GM19395 (cell line): ENCODE results near the gene RASA3.
"Not testable (repeated sequence)": the region's sequence is repeated elsewhere in the genome, so short reads cannot be mapped to it uniquely, and the experiment has no call there.

Experiments
- ATAC-seq: cut with Tn5 transposase; IDR thresholded peaks from one replicate; pipeline ENCODE4 v1.9.1; 2021; ENCODE audit warnings: mild to moderate bottlenecking, moderate library complexity; ENCODE audit not compliant: unreplicated experiment

Gene RASA3

DNA sequence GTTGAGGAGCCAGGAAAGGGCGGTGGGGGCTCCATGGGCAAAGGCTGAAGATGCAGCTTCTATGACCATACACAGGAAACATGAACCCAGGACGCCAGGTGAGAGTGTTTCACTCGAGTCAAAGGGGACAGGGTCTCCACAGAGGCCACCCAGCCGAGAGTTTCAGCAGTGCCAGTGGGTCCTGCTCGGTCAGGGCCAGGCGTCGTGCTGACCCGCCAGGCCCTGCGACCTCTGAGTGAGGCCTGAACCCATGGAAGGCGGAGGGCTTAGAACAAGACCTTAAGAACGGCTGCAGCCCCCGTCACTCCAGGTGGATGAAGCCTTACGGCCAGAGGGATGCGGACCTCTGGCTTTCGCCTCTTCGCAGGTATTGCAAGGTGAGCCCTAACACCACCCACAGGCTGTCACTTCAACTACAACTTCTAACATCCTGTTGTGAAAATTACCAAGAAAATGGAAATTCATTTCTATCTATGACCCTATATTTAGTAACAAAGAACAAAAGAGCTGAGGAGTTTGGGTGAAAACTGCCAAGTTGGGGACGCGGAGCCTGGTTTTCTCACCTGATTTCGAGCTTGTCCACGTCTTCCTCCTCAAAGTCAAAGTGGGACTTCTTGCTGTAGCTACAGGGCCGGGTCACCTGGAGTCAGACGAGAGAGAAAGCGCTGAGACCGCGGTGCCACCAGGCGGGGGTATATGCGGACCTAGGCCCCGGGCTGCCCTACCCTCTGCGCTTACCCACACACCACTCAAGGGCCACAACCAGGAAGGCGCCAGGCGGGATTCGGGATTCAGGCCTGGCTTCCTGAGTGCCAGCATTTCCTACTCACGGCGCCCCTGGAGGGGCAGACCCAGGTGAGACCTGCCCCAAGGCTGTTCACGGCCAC lies 108.5 kb downstream of the RASA3 start:
- ATAC-seq = no peak

DNA sequence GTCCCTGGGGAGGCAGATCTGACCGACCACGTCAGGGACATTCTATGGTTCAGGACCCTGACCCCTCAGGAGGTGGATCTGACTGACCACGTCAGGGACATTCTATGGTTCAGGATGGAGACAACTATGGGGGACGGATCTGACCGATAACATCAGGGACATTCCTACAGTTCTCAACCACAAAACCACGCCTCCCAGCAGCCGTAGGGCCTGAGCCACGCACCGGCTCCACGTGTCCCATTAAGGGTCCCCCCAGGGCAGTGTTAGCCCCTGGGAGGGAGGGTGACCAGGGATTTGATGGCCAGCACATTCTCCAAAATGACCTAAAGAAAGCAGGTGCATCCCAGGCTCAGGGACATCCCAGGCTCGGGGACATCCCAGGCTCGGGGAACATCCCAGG lies 109.5 kb downstream of the RASA3 start:
- ATAC-seq = no peak

DNA sequence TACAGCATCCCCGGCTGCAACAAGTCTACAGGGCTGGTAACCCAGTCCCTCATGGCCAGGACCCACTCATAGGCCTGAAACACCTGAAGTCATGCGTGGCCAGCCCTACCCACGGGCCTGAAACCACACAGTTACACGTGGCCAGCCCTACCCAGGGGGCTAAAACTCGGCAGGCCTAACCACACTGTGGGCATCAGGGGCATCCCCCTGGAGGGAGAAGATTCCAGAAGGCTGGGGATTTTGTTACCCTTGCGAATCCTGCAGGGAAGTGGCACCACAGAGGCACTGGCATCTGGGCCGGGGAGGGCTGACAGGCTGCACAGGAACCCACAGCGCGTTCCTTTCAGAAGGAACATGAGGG lies 110.1 kb downstream of the RASA3 start:
- ATAC-seq = no peak

DNA sequence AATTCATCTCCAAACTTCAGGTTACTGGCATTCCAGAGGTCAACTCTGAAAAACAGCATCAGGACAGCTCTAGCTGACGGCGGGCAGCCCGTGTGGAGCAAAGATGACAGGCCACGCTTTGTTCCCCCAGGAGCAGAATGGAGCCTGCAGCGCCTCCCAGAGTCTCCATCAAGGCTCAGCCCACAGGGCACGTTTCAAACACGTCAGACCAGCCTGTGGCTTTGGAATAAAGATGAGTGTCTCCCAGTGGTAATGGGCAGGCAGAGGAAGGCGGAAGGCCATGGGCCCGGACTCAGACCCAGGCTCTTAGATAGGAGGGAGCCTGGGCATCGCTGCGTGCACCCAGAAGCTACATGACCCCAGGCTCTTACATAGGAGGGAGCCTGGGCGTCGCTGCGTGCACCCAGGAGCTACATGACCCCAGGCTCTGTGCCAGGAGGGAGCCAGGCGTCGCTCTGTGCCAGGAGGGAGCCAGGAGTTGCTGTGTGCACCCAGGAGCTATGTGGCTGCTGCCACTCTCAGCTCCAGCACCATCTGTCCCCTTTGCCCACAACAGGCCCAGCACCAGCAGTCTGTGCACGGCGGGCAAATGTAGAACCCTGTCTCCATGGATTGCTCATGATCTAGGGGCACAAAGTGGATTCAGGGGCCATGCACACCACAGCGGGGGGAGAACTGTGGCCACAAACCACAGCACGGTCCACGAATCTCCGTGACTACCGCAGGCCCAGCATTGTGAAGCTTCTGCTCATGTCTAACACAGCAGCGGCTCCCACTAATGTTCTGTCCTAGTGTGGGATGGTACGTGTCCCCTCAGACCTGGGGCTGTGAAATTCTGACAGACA lies 110.7 kb downstream of the RASA3 start:
- ATAC-seq = no peak

DNA sequence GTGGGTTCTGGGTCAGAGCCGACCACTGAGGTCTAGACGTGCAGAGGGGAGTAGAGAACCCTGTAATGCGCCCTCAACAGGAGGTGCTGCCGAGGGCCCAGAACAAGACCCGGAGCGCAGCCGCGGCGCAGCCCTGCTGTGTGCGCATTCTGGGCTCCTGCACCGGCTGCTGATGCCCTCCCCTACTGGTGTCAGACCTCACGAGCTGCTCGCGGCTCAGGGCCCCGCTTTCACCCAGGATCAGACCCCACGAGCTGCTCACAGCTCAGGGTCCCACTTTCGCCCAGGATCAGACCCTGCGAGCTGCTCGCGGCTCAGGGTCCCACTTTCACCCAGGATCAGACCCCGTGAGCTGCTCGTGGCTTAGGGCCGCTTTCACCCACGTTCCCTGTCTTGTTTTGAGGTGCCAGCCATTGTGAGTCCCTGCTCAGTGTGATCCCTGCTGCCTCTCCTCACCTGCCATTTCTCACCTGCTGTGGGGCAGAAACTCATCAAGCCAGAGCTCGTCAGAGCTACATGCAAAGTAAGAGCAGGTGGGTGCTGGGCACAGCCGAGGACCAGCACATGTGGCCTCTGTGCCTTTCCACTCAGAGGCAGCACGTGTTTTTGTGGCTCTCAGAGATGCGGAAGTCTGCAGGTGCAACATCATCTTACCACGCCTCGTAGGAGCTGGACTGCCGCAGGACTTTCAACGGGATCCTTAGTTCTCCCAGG lies 111.5 kb downstream of the RASA3 start:
- no peak for ATAC-seq

DNA sequence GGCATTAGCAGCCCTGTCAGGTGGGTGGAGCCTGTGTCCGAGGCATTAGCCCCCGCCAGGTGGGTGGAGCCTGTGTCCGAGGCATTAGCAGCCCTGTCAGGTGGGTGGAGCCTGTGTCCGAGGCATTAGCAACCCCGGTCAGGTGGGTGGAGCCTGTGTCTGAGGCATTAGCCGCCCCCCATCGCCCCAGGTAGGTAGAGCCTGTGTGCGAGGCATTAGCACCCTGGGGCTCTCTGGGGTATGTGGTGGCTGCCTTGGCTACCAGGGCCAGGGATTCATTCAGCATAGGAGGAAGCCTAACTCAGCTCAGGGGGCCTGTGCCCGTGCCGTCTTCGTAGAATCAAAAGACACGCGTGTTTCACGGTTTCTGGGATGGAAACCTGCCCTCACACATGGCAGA lies 112.3 kb downstream of the RASA3 start:
- ATAC-seq = not testable (repeated sequence)

DNA sequence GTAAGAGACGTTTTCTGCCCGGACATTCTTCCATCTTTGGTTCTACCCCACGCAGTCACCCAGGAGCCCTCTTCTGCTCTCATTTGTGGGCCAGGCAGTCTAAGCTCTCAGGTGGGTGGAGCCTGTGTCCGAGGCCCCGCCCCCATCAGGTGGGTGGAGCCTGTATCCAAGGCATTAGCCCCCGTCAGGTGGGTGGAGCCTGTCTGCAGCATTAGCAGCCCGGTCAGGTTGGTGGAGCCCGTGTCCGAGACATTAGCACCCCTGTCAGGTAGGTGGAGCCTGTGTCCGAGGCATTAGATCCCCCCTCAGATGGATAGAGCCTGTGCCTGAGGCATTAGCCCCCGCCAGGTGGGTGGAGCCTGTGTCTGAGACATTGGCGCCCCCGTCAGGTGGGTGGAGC lies 113.1 kb downstream of the RASA3 start:
- ATAC-seq = no peak

DNA sequence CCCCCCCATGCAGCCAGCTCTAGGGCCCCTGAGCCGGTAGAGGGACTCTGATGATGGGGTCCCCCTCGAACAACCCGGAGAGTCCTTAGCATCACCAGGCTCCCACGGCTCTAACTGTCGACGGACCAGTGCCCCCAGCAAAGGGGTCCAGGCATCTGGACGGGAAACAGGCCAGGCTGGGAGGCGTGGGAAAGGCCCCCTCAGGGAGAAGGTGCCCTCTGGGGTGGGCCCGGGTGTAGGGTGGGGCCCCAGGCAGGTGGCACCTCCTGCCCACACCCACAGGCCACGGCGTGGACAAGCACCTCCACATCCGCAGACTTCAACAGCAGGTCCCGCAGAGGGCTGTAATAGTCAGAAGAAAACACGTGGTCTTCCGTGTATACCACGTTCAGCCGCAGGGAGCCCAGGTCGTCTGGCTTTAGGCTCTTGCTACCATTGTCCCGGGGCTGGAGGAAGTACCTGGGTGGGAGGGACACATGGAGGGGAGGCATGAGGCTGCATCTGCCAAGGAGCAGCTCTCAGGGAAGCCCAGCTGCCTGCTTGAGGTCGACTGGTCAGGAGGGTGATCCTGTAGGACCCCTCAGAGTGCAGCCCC lies 113.9 kb downstream of the RASA3 start:
- no peak for ATAC-seq

DNA sequence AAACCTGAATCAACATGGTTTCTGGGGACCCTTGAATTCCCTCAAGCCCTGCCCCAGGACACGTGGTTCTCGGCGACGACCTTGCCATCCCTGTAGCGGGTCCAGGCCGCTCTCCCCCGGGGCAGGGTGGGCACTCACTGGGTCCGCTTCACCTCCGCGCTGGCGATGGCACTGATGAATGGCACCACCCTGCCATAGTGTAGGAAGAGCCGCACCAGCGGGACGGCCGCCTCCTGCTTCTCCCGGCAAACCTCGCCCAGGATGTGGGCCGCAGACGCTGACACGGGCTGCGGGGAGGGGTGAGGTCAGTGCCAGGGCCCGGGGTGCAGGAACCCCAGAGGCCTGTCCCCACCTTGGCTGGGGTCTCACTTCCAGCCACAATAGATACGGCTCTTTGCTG lies 114.5 kb downstream of the RASA3 start:
- no peak for ATAC-seq

DNA sequence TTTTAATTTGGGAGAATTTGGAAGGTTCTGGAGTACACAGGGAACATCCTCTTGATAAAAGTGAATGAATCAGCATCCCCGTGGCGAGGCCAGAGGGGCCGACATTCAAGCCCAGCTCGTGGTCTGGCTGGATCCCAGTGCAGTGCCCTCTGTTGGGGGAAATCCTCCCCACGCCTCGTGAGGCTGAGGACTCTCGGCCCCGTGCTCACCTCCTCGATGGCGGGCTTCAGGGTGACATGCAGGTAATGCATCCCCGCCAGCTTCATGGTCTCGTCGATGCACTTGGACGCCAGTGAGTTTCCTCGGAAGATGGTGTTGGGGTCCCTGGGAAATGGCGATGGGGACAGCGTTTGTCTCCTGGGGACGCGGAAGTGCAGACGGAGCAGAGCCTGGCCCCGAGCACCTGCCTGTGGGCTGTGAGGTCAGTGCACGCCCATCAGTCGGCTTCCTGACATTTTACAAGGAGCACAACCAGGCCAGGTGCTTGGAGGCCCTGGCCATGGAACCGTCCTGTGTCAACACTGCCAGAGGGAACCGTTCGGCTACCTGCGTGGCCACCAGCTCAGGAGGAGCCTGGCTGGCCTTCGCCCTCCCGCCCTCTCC lies 115.3 kb downstream of the RASA3 start:
- ATAC-seq = no peak

DNA sequence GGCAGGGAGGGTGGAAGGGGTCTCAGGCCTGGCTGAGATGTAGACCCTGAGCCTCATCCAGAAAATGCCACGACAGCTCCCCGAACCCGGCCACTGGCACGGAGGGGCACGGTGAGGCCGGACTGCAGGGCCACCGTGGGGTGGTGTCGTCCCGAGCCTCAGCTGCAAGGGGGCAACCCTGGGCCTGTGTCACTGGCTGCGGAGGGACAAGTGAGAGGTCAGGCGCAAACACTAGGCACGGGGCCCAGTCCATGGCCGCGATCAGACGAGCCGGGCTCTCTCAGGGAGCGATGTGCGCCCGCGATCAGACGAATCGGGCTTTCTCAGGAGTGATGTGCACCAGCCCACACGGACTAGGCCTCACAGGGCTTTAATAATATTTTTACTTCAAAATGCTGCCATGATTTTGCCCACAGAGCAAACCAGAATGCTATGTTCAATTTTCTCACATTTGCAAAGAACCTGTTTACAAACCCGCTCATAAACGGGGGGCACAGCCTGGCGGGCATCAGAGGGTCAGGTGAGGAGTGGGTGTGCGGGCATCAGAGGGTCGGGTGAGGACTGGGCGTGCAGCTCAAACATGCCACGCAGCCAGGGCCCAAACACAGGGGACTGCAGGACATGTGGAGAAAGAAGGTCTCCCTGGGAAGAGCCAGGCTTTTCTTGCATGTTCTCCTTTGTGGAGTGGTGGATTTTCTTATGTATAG lies 115.9 kb downstream of the RASA3 start:
- ATAC-seq = no peak

DNA sequence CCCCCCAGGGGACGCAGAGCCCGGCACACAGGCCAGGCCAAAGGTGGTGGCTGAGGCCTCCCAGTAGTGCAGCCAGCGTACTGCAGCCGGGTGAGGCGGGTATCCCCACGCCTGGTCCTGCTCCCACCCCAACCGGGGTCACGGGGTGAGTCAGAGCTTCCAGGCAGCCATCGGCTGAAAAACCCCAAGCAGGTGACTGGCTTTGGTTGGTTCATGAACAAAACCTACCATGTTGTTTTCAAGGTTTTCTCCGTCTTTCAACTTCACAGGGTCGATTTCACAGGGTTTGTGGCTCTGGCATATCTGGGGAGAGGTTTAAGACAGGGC lies 116.5 kb downstream of the RASA3 start:
- ATAC-seq = no peak

DNA sequence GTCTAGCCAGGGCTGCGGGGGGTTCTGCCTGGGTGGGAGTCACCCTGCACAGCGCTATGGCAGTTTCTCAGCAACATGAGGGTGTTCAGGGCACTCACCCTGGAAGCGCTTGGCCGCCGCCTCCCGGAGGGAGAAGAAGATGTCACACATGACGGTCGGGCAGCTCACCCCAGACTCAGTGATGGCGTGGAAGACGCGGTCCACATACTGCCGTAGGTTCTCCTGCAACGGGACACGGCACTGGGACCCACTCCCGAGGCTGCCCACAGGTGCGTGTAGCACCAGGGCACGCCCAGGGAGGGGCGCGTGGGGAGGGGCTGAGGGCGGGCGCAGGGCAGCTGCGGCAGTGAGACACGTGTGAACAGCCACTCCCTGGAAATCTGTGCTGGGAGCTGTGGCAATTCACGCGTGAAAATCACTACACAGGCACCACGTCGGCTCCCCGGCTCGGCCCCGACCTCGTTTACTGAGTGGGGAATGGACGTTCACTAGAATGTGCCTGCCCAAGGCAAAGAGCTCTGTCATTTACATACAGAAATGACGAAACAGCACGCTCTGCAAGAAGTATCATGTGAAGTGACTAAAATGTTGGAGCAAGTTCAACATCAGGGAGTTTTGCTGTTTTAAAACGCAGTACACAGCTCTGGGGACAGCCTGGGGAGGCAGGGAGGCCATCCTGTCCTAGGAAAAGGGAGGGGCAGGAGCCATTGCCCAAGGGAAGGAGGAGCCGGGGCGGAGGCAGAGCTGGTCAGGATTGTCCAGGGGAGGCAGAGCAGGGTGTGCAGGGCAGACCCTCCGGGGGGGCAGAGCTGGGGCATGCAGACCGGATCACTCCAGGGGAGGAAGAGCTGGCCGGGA lies 117.1 kb downstream of the RASA3 start:
- no peak for ATAC-seq

DNA sequence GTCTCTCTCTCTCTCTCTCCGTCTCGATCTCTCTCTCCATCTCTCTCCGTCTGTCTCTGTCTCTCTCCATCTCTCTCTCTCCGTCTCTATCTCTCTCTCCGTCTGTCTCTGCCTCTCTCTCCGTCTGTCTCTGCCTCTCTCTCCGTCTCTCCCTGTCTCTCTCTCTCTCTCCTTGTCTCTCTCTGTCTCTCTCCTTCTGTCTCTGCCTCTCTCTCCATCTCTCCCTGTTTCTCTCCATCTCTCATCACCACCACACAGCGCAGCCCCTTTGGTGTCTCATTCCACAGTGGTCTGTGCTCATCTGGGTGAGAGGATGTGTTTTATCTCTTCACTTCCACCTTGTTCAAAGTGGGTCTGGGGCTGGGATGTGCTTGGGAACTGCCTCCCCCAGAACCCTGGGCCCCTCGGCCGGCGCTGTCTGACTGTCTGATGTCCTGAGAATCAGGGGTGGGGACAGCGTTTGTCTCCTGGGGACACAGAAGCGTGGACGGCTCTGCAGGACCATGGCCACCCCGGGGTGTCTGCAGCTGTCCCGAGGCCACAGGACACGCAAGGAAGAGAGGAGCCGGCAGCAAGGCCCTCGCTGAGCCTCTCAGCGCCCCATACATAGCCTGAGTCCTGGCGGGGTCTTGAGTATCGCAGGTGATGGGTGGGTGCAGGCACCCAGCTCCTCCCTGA lies 118.3 kb downstream of the RASA3 start:
- ATAC-seq = no peak

DNA sequence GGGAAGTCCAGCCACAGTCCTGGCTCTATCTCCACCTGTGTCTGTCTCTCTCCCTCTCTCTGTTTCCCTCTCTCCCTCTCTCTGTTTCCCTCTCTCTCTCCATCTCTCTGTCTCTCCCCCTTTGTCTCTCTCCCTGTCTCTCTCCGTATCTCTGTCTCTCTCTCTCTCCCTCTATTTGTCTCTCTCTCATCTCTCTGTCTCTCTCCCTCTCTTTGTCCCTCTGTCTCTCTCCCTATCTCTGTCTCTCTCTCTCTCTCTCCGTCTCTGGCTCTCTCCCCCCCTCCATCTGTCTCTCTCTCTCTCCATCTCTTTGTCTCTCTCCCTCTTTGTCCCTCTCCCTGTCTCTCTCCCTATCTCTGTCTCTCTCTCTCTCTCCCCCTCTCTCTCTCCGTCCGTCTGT lies 119.1 kb downstream of the RASA3 start:
- ATAC-seq = no peak

DNA sequence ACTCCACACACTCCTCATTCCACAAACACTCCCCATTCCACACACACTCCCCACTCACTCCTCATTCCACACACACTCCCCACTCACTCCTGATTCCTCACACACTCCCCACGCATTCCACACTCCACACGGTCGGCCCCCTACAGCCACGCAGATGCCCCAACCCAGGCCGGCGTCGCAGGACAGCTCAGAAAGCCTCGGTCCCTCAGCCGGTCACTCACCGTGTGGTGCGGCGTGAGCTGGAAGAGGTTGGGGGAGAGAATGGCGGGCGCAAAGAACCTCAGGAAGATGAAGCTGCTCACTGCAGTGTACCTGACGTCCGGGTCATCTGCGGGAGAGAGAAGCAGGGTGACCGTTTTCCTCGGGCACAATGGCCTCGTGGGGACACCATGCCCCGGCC lies 119.5 kb downstream of the RASA3 start:
- ATAC-seq = no peak

DNA sequence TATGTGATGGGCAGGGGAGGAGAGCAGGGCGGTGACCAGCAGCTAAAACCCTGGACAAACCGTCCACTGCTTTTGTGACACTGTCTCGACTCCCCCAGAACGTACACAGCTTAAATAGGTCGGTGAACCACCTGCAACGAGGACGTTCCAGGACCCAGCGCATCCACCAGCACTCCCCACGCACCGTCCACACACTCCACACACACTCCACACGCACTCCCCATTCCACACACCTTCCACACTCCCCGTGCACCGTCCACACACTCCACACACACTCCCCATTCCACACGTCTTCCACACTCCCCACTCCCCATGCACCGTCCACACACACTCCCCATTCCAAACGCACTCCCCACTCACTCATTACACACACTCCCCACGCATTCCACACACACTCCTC lies 120.3 kb downstream of the RASA3 start:
- ATAC-seq = no peak

DNA sequence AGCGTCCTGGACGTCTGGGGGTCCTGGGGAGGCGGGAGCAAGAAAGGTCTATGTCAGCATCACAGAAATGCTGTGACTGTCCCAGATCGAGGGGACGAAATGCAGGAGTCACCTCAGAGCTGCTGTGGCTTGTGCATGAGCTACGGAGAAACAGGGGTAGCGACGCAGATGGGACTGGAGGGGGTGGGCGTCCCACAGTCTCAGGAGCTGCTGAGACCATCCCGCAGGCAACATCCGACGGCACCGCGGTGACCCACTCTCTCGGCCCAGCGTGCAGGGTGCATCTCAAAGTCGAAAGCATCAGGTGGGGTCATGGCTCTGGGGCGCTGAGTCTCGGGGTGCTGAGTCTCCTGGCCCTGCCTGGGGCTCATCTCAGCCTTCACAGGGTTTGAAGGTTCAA lies 121.2 kb downstream of the RASA3 start:
- no peak for ATAC-seq
